IPS-15b (cell line): ENCODE results near the gene CCNI.
"Not testable (repeated sequence)": the region's sequence is repeated elsewhere in the genome, so short reads cannot be mapped to it uniquely, and the experiment has no call there.

Experiments used
- H3K27me3 ChIP-seq: one replicate; pipeline ENCODE4 v1.6.1; 2013; ENCODE audit warnings: low read length; ENCODE audit not compliant: control insufficient read depth, insufficient read depth
- H3K36me3 ChIP-seq: one replicate; pipeline ENCODE4 v1.6.1; 2013; ENCODE audit warnings: low read length; ENCODE audit not compliant: control insufficient read depth, insufficient read depth
- H3K4me1 ChIP-seq: one replicate; pipeline ENCODE4 v1.6.1; 2013; ENCODE audit warnings: mild to moderate bottlenecking, low read length; ENCODE audit not compliant: control insufficient read depth, insufficient read depth
- H3K4me3 ChIP-seq: one replicate; pipeline ENCODE4 v1.5.1; 2013; ENCODE audit warnings: low read depth, low read length
- H3K9ac ChIP-seq: one replicate; pipeline ENCODE4 v1.6.1; 2013; ENCODE audit warnings: low read depth, mild to moderate bottlenecking, low read length
- H3K9me3 ChIP-seq: one replicate; pipeline ENCODE4 v1.6.1; 2013; ENCODE audit warnings: mild to moderate bottlenecking, low read length; ENCODE audit not compliant: control insufficient read depth, insufficient read depth

CCNI gene

GRCh38 chr4:77100234-77100633 lies 24.4 kb upstream of the CCNI start:
- Histone ChIP-seq H3K27me3 (no peaks in the 10 kb centered on the region), H3K9me3 (no peaks in the 10 kb centered on the region), H3K36me3 (no peaks in the 10 kb centered on the region), H3K4me1 (no peaks in the 10 kb centered on the region), H3K9ac (no peak overlapping the region), H3K4me3 (no peak overlapping the region)

- H3K4me1 ChIP-seq: no peaks in the 10 kb centered on the region
- H3K36me3 ChIP-seq: no peaks in the 10 kb centered on the region
- H3K9ac ChIP-seq: no peak overlapping the region
- H3K9me3 ChIP-seq: no peaks in the 10 kb centered on the region
- no peaks in the 10 kb centered on the region for H3K27me3 ChIP-seq
- no peak overlapping the region for H3K4me3 ChIP-seq
Measured at GRCh38 chr4:77097611-77098010, 21.8 kb upstream of the CCNI start.

- no peak overlapping the region for H3K9ac ChIP-seq
- no peaks in the 10 kb centered on the region for H3K4me1 ChIP-seq
- H3K9me3 ChIP-seq: no peaks in the 10 kb centered on the region
- H3K36me3 ChIP-seq: no peaks in the 10 kb centered on the region
- no peak overlapping the region for H3K4me3 ChIP-seq
- H3K27me3 ChIP-seq: no peaks in the 10 kb centered on the region
Measured at GRCh38 chr4:77095101-77095821, 19.5 kb upstream of the CCNI start.

GRCh38 chr4:77094496-77094895 lies 18.7 kb upstream of the CCNI start:
- no peak overlapping the region for H3K4me3 ChIP-seq
- no peak overlapping the region for H3K9ac ChIP-seq
- no peaks in the 10 kb centered on the region for H3K27me3 ChIP-seq
- no peaks in the 10 kb centered on the region for H3K4me1 ChIP-seq
- H3K9me3 ChIP-seq: no peaks in the 10 kb centered on the region
- no peaks in the 10 kb centered on the region for H3K36me3 ChIP-seq

GRCh38 chr4:77093401-77093800 lies 17.6 kb upstream of the CCNI start:
- Histone ChIP-seq H3K9me3 (no peaks in the 10 kb centered on the region), H3K9ac (no peak overlapping the region), H3K36me3 (no peaks in the 10 kb centered on the region), H3K4me3 (no peak overlapping the region), H3K27me3 (no peaks in the 10 kb centered on the region), H3K4me1 (no peaks in the 10 kb centered on the region)

- Histone ChIP-seq H3K36me3 (no peaks in the 10 kb centered on the region), H3K4me3 (no peak overlapping the region), H3K27me3 (no peaks in the 10 kb centered on the region), H3K9me3 (no peaks in the 10 kb centered on the region), H3K4me1 (no peaks in the 10 kb centered on the region), H3K9ac (no peak overlapping the region)
Measured at GRCh38 chr4:77092975-77093374, 17.2 kb upstream of the CCNI start.

GRCh38 chr4:77089866-77090265 lies 14.1 kb upstream of the CCNI start:
- H3K9me3 ChIP-seq: no peaks in the 10 kb centered on the region
- no peak overlapping the region for H3K4me3 ChIP-seq
- H3K36me3 ChIP-seq: no peaks in the 10 kb centered on the region
- no peak overlapping the region for H3K9ac ChIP-seq
- no peaks in the 10 kb centered on the region for H3K4me1 ChIP-seq
- H3K27me3 ChIP-seq: no peaks in the 10 kb centered on the region

- H3K36me3 ChIP-seq, H3K9ac ChIP-seq, H3K27me3 ChIP-seq, H3K9me3 ChIP-seq, H3K4me3 ChIP-seq, H3K4me1 ChIP-seq: not testable (repeated sequence)
Measured at GRCh38 chr4:77087027-77087426, 11.2 kb upstream of the CCNI start.

GRCh38 chr4:77084019-77084639 lies 8.3 kb upstream of the CCNI start:
- Histone ChIP-seq H3K27me3 (no peaks in the 10 kb centered on the region), H3K4me3 (no peak overlapping the region), H3K4me1 (no peaks in the 10 kb centered on the region), H3K9me3 (no peaks in the 10 kb centered on the region), H3K9ac (no peak overlapping the region), H3K36me3 (no peaks in the 10 kb centered on the region)

GRCh38 chr4:77082886-77083608 lies 7.3 kb upstream of the CCNI start:
- H3K4me3 ChIP-seq: no peak overlapping the region
- H3K9me3 ChIP-seq: no peaks in the 10 kb centered on the region
- no peaks in the 10 kb centered on the region for H3K4me1 ChIP-seq
- H3K9ac ChIP-seq: no peak overlapping the region
- H3K36me3 ChIP-seq: no peaks in the 10 kb centered on the region
- no peaks in the 10 kb centered on the region for H3K27me3 ChIP-seq

- not testable (repeated sequence) for H3K4me1 ChIP-seq, H3K9me3 ChIP-seq, H3K4me3 ChIP-seq, H3K9ac ChIP-seq, H3K27me3 ChIP-seq, H3K36me3 ChIP-seq
Measured at GRCh38 chr4:77080806-77081205, 5.0 kb upstream of the CCNI start.

- Histone ChIP-seq H3K9me3 (no peaks in the 10 kb centered on the region), H3K9ac (no peak overlapping the region), H3K4me1 (no peaks in the 10 kb centered on the region), H3K4me3 (no peak overlapping the region), H3K36me3 (no peaks in the 10 kb centered on the region), H3K27me3 (no peaks in the 10 kb centered on the region)
Measured at GRCh38 chr4:77079281-77079680, 3.5 kb upstream of the CCNI start.
